Measurements from ENCODE around the gene GET4.

The GET4 gene

GRCh38 chr7:929311-929711, 53.0 kb downstream of the GET4 start:
- H3K4me3 ChIP-seq (ENCODE audit: low read depth, low read length), result no peak overlapping the region
- DNase-seq (ENCODE audit: low read depth), result no peak
- TF ChIP-seq, protein P1, sequence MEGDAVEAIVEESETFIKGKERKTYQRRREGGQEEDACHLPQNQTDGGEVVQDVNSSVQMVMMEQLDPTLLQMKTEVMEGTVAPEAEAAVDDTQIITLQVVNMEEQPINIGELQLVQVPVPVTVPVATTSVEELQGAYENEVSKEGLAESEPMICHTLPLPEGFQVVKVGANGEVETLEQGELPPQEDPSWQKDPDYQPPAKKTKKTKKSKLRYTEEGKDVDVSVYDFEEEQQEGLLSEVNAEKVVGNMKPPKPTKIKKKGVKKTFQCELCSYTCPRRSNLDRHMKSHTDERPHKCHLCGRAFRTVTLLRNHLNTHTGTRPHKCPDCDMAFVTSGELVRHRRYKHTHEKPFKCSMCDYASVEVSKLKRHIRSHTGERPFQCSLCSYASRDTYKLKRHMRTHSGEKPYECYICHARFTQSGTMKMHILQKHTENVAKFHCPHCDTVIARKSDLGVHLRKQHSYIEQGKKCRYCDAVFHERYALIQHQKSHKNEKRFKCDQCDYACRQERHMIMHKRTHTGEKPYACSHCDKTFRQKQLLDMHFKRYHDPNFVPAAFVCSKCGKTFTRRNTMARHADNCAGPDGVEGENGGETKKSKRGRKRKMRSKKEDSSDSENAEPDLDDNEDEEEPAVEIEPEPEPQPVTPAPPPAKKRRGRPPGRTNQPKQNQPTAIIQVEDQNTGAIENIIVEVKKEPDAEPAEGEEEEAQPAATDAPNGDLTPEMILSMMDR (IDR thresholded peaks at IDR 0.05; ENCODE audit: low read depth, low read length, missing control alignments), result no peak

DNA sequence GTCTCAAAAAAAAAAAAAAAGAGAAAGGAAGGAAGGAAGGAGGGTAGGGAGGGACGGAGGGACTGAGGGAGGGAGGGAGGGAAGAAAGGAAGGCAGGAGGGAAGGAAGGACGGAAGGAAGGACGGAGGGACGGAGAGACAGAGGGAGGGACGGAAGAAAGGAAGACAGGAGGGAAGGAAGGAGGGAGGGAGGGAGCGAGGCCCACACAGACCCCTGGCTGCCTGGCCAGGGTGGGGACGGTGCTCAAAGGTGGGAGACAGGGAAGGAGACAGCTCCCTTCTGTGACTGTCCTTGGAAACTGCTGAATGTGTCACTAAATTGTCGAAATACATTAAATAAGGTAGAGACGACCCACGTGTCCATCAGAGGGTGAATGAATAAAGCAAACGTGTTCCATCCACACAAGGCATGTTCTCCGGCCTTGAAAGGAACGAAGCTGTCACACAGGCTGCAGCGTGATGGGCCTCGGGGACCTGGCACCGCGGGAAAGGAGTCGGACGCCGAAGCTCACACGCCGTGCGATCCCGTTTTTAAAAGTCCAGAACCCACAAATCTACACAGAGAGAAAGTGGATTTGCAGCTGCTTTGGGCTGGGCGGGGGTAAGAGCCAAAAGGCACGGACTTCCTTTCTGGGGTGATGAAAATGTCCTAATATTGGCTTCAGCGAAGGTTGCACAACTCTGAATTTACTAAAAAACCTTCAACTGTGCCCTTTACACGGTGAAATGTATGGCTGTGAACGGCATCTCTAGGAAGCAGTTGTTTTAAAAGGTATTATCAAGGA, 54.8 kb downstream of the GET4 start:
- H3K4me3 ChIP-seq (ENCODE audit: low read depth, low read length), result no peak overlapping the region
- TF ChIP-seq, protein P1 (IDR thresholded peaks at IDR 0.05; ENCODE audit: low read depth, low read length, missing control alignments), result no peak
- DNase-seq (ENCODE audit: low read depth), result no peak

GRCh38 chr7:931871-932650, 55.7 kb downstream of the GET4 start:
- DNase-seq (ENCODE audit: low read depth), result no peak
- TF ChIP-seq, protein P1 (IDR thresholded peaks at IDR 0.05; ENCODE audit: low read depth, low read length, missing control alignments), result no peak
- no peak overlapping the region for H3K4me3 ChIP-seq (ENCODE audit: low read depth, low read length)

DNA sequence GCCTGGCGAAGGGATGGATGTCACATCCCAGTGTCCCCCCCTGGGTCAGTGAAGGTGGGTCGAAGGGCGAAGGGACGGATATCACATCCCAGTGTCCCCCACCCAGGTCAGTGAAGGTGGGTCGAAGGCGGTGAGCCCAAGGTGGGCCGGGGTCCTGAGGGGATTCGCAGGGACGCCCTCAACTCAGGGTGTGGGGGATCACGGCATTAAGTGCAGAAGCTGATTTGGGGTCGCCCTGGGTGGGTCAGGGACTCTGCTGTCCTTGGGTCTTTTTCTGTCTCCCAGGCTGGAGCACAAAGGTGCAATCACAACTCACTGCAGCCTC, 56.3 kb downstream of the GET4 start:
- H3K4me3 ChIP-seq (ENCODE audit: low read depth, low read length), result no peak overlapping the region
- no peak for DNase-seq (ENCODE audit: low read depth)
- TF ChIP-seq, protein P1 (IDR thresholded peaks at IDR 0.05; ENCODE audit: low read depth, low read length, missing control alignments), result no peak

- TF ChIP-seq, protein P1 (IDR thresholded peaks at IDR 0.05; ENCODE audit: low read depth, low read length, missing control alignments), result no peak
- no peak for DNase-seq (ENCODE audit: low read depth)
- no peak overlapping the region for H3K4me3 ChIP-seq (ENCODE audit: low read depth, low read length)
Measured at GRCh38 chr7:934469-935163, 58.3 kb downstream of the GET4 start.

DNA sequence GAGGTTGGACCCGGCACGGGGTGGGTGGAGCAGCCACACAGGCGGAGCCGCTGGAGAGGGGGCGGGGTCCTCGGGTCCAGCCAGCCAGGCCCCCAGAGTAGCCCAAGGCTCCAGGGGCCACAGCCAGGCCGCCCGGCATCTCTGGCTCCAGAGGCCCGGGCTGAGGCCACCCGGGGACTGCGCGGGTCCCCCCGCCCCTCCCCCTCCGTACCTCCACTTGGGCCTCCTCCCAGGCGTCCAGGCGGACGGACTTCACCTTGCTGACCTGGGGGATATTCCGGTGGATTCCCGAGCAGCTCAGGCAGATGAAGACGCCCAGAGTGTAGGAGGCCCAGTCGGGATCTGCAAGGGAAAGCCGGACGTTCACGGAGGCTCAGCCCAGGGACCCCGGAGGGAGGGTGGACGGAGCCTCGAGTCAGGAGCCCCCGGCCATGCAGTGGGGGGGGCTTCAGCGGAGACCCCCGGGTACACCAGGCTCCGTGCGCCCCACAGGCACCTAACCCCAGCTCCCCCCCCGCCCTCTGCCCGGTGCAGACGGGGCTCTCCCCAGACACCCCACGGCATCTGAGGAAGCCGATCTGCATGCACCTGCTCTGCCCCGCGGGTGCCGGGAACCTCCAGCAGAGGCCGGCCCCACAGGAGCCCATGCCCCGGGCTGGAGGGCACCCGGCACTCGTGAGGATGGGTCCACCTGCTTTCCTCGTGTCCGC, 59.0 kb downstream of the GET4 start:
- TF ChIP-seq, protein P1 (IDR thresholded peaks at IDR 0.05; ENCODE audit: low read depth, low read length, missing control alignments), result no peak
- DNase-seq (ENCODE audit: low read depth), result no peak
- H3K4me3 ChIP-seq (ENCODE audit: low read depth, low read length), result no peak overlapping the region
